Upper lobe of right lung (tissue), 1 donor: ENCODE results near the gene MMP21. TPM values are rescaled to one million over a fixed set of nuclear protein-coding genes. Genes with fewer than 3 reads are reported as not detected.
A peak's percentile ranks its signal among the peaks of the same experiment; 100 is the strongest.

Experiments used
- ATAC-seq: fragments of 200-7000 bp; cut with Tn5 transposase; one replicate; pipeline ENCODE4 v1.9.1; 2020; ENCODE audit warnings: mild to moderate bottlenecking, moderate library complexity
- DNase-seq: peaks from one replicate; pipeline ENCODE4 v3.0.0-alpha.2; 2020
- H3K27ac ChIP-seq: fragments of 200-600 bp; one replicate; pipeline ENCODE4 v1.8.0; 2022
- H3K27me3 ChIP-seq: fragments of 200-600 bp; one replicate; pipeline ENCODE4 v1.8.0; 2022; ENCODE audit warnings: mild to moderate bottlenecking
- H3K36me3 ChIP-seq: fragments of 200-600 bp; one replicate; pipeline ENCODE4 v1.8.0; 2022
- H3K4me1 ChIP-seq: fragments of 200-600 bp; one replicate; pipeline ENCODE4 v1.8.0; 2022
- H3K4me3 ChIP-seq: fragments of 200-600 bp; one replicate; pipeline ENCODE4 v1.8.0; 2022; ENCODE audit warnings: mild to moderate bottlenecking
- H3K9me3 ChIP-seq: fragments of 200-600 bp; one replicate; pipeline ENCODE4 v1.8.0; 2022
- intact Hi-C: fragments of 100-400 bp; cut with DNase I; formaldehyde crosslinking; loops from one replicate; pipeline ENCODE4 v1.11.0; 2022
- total RNA-seq: library from RNA; stranded (reverse); fragmentation: NEBNext Ultra II Directional; extraction: Animal tissue kit (Norgen Biotek cat#: 25700); gene quantifications from one replicate; pipeline ENCODE4 v1.2.1, GENCODE V29; 2021
- TF ChIP-seq, protein P1 (sequence below): fragments of 200-600 bp; IDR thresholded peaks from one replicate; pipeline ENCODE4 v1.8.0; 2022; ENCODE audit warnings: antibody characterized with exemption
- donor health status: DM: no; HTN: yes; CAD: no; lungs with severe emphysema.

The MMP21 gene
- total RNA-seq, 1 donor from 2014 or later, result not detected

DNA sequence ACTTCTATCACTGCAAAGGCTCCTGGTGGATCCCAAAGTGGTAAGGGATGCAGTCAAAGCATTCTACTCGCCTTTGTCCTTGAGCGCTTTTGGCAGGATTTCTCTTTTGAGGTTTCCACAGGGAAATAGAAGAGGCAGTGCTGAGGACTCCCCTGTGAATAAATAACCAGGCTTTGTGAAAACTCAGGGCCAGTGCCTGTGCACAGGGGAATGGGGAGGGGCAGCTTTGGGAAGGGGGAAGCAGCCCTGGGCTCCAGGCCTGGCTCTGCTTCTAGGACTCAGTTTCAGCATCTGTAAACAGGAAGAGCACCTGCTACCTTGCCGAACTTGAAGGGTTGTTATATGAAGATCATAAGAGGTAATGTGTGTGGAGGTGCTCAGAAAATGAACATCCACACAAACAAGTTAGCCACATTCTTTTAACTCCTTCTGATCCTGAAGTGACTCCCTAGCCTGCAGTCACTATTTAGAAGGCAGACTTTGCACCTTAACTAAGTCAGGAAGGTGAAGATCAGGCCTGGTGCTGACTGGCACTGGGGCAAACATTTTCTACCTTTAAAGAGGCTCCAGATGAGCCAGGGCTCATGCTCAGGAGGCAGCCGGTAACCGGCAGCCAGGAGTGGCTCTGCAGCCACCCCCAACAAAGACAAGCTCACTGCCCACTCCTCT is 22.5 kb upstream of the MMP21 start:
- intact Hi-C loops, result no loop called here
- no peaks in the 10 kb centered on the region for H3K9me3 ChIP-seq
- no peak overlapping the region for H3K4me3 ChIP-seq
- peaks cover 57% of the 10 kb centered on the region for H3K36me3 ChIP-seq
- no peak for DNase-seq
- no peak overlapping the region for H3K27ac ChIP-seq
- H3K27me3 ChIP-seq, result no peaks in the 10 kb centered on the region
- peak; percentile 63 for ATAC-seq
- TF ChIP-seq, protein P1, sequence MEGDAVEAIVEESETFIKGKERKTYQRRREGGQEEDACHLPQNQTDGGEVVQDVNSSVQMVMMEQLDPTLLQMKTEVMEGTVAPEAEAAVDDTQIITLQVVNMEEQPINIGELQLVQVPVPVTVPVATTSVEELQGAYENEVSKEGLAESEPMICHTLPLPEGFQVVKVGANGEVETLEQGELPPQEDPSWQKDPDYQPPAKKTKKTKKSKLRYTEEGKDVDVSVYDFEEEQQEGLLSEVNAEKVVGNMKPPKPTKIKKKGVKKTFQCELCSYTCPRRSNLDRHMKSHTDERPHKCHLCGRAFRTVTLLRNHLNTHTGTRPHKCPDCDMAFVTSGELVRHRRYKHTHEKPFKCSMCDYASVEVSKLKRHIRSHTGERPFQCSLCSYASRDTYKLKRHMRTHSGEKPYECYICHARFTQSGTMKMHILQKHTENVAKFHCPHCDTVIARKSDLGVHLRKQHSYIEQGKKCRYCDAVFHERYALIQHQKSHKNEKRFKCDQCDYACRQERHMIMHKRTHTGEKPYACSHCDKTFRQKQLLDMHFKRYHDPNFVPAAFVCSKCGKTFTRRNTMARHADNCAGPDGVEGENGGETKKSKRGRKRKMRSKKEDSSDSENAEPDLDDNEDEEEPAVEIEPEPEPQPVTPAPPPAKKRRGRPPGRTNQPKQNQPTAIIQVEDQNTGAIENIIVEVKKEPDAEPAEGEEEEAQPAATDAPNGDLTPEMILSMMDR, result no peak
- H3K4me1 ChIP-seq, result no peaks in the 10 kb centered on the region

DNA sequence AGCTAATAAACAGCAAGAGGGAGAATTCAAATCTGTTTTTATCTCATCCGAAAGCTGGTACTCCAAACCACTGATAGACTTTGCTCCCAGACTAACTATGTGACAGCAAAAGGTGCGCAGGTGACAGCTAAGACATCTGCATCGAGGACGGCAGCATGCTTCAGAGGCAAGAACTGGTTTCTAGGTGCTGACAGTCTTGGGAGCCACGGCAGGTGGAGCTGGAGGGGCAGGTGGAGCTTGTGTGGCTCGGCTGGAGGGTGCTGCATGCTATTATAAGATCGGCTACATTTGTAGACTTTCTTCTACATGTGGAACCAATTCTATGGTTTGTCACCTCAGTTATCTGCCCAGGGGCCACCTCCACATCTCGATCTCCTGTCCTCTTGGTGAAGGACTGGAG is 21.8 kb upstream of the MMP21 start:
- intact Hi-C loops, result no loop called here
- no peak for DNase-seq
- no peaks in the 10 kb centered on the region for H3K27me3 ChIP-seq
- no peaks in the 10 kb centered on the region for H3K9me3 ChIP-seq
- no peak for ATAC-seq
- H3K4me3 ChIP-seq, result no peak overlapping the region
- H3K36me3 ChIP-seq, result peaks cover 64% of the 10 kb centered on the region
- H3K27ac ChIP-seq, result no peak overlapping the region
- TF ChIP-seq, protein P1, result no peak
- no peaks in the 10 kb centered on the region for H3K4me1 ChIP-seq

DNA sequence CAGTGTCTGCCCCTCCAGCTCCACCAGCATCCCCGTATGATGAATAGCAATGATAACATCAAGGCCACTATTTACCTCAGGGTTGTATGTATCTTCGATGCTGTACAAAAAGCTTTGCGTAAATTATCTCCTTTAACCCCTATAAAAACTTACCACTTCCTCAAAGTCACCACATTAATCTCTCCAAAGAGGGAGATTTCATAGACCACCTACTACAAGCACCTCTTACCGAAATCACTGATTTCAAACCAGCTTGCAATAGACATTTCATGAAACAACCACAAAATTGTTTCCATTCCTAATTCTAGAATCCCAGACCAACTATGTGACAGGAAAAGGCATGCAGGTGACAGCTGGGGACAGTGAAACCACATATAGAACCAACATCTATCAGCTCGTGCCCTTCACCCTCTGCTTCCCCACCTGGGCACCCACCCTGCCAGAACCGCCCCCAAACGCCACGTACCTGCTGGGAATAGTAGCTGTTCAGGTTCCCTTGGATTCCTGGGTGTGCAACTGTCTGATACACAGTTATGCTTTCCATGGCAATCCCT is 20.1 kb upstream of the MMP21 start:
- no peaks in the 10 kb centered on the region for H3K9me3 ChIP-seq
- no peak overlapping the region for H3K4me3 ChIP-seq
- no peaks in the 10 kb centered on the region for H3K27me3 ChIP-seq
- H3K36me3 ChIP-seq, result peaks cover 70% of the 10 kb centered on the region
- H3K4me1 ChIP-seq, result no peaks in the 10 kb centered on the region
- DNase-seq (no peak), ATAC-seq (no peak)
- no peak overlapping the region for H3K27ac ChIP-seq
- TF ChIP-seq, protein P1, result no peak
- intact Hi-C loops, result no loop called here

DNA sequence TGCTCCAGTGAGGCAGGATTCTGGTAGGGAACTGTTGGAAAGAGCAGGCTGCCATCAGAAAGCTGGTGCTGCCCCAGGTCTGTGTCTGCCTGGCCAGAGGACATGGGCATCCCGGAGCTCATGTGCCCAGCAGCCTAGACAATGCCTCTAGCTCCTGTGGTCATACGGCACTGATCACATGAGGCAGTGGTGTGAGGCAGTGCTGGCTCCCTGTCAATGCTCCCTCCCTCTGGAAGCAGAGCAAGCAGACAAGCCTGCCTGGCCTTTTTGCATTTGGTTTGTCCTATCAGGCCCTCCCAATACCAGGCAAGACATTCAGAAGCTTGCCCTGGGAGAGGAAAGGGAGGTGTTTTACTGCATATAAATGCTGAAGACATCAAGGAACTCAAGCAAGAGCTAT is 19.5 kb upstream of the MMP21 start:
- no peak for DNase-seq
- TF ChIP-seq, protein P1, result no peak
- Histone ChIP-seq H3K4me3 (no peak overlapping the region), H3K4me1 (no peaks in the 10 kb centered on the region), H3K27me3 (no peaks in the 10 kb centered on the region), H3K9me3 (no peaks in the 10 kb centered on the region), H3K36me3 (peaks cover 70% of the 10 kb centered on the region), H3K27ac (no peak overlapping the region)
- no peak for ATAC-seq
- intact Hi-C loops, result no loop called here

DNA sequence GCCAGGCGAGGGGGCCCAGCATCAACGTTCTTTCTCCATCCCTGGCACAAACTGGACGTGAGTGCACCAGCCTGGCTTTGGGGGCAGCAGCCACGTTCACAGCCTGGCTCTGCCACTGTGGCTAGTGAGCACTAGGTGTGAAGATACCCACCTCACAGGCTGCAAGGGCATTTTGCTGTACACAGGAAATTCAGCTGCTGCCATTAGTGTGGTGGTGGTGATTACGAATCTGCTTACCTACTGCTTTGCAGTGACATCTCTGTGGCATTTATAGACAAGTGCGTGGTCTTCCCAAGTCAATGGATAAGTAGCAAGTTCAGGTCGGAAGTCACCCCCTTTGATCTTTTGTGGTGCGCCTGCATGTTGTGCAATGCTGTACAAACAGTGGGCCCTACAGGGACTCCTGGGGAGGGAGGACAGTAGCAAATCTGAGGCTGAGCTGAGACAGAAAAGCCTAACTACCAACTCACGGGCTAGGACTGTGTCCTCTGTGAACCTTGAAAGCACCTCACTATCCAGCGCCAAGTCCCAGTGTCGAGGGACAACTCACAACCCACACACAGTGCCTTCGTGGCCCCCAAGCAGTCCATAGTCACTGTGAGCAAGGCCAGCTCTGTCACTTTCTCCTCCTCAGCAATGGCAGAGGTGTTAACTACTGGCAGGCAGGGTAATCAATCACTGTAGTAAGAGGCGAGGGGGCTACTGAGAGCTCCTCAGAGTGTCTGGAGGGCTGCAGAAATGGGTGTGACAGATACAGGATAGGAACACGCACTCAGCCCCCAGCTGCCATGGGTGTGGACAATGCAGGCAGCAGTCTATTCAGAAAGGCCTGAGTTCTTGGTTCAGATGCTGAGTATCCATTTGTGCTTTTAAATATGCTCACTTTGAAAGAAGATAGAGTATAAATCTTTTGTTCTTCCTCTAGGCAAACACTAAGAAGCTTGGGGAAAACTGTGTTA is 17.0 kb upstream of the MMP21 start:
- intact Hi-C loops, result no loop called here
- ATAC-seq, result no peak

More for the DNA sequence above, 17.0 kb upstream of the MMP21 start:
- DNase-seq, result no peak
- Histone ChIP-seq H3K4me1 (no peaks in the 10 kb centered on the region), H3K4me3 (no peak overlapping the region), H3K9me3 (no peaks in the 10 kb centered on the region), H3K27me3 (no peaks in the 10 kb centered on the region), H3K27ac (no peak overlapping the region), H3K36me3 (peaks cover 54% of the 10 kb centered on the region)
- TF ChIP-seq, protein P1, result no peak
